AG10803 (cell line): Measurements from ENCODE around the gene SMOC2.

ENCODE experiments used
- DNase-seq: peaks from one replicate; pipeline ENCODE4 v3.0.0; 2010; ENCODE audit warnings: low read depth
- H3K4me3 ChIP-seq: 2 replicates; pipeline ENCODE4 v1.5.1; 2011; ENCODE audit warnings: mild to moderate bottlenecking, low read length, control low read depth
- CTCF ChIP-seq: conservative IDR thresholded peaks from 2 replicates; pipeline ENCODE4 v1.5.1; 2011; ENCODE audit warnings: mild to moderate bottlenecking, low read length, control low read depth, inconsistent platforms

Gene SMOC2

GRCh38 chr6:168597471-168597875 is 156.5 kb downstream of the SMOC2 start:
- DNase-seq, result no peak
- H3K4me3 ChIP-seq, result no peak overlapping the region
- TF ChIP-seq CTCF, result no peak

GRCh38 chr6:168598251-168599117 is 157.5 kb downstream of the SMOC2 start:
- H3K4me3 ChIP-seq, result no peak overlapping the region
- no peak for DNase-seq
- no peak for TF ChIP-seq CTCF

GRCh38 chr6:168599118-168599494 is 158.1 kb downstream of the SMOC2 start:
- TF ChIP-seq CTCF, result no peak
- DNase-seq, result no peak
- no peak overlapping the region for H3K4me3 ChIP-seq

- no peak for TF ChIP-seq CTCF
- DNase-seq, result no peak
- no peak overlapping the region for H3K4me3 ChIP-seq
Measured at GRCh38 chr6:168599769-168600330, 158.9 kb downstream of the SMOC2 start.

- TF ChIP-seq CTCF, result no peak
- no peak overlapping the region for H3K4me3 ChIP-seq
- no peak for DNase-seq
Measured at GRCh38 chr6:168600381-168600780, 159.4 kb downstream of the SMOC2 start.

- TF ChIP-seq CTCF, result no peak
- H3K4me3 ChIP-seq, result no peak overlapping the region
- DNase-seq, result no peak
Measured at GRCh38 chr6:168601111-168601510, 160.1 kb downstream of the SMOC2 start.

- no peak for DNase-seq
- TF ChIP-seq CTCF, result no peak
- H3K4me3 ChIP-seq, result no peak overlapping the region
Measured at GRCh38 chr6:168601546-168601945, 160.6 kb downstream of the SMOC2 start.
